OCI-LY3 (cell line): ENCODE data around the gene NRXN3.

Experiments
- H2AFZ ChIP-seq: fragments of 200-600, 300-600 bp; shearing (Covaris generic); 2 replicates; pipeline ENCODE4 v1.6.0; 2014; ENCODE audit warnings: antibody characterized with exemption, low read depth, low read length
- H3K27ac ChIP-seq: fragments of 200-600, 300-600 bp; sonication (generic); 2 replicates; pipeline ENCODE4 v1.5.1; 2014; ENCODE audit warnings: mild to moderate bottlenecking, low read length, moderate library complexity, mixed read lengths
- H3K27me3 ChIP-seq: fragments of 200-600, 300-600 bp; sonication (generic); 2 replicates; pipeline ENCODE4 v1.6.1; 2014; ENCODE audit warnings: low read depth, low read length, mixed read lengths
- H3K36me3 ChIP-seq: fragments of 200-600, 300-600 bp; sonication (generic); replicated peaks from 2 replicates; pipeline ENCODE3; 2014; ENCODE audit warnings: low read depth, low read length, mixed read lengths
- H3K4me1 ChIP-seq: fragments of 300-600, 200-600 bp; sonication (generic); 2 replicates; pipeline ENCODE4 v1.6.1; 2014; ENCODE audit warnings: low read length, mixed read lengths
- H3K4me2 ChIP-seq: fragments of 200-600, 300-600 bp; sonication (generic); 2 replicates; pipeline ENCODE4 v1.6.1; 2014; ENCODE audit warnings: low read length, mixed read lengths
- H3K4me3 ChIP-seq: fragments of 300-600, 200-600 bp; sonication (generic); 2 replicates; pipeline ENCODE4 v1.5.1; 2014; ENCODE audit warnings: antibody characterized with exemption, mild to moderate bottlenecking, low read length, moderate library complexity
- H3K79me2 ChIP-seq: fragments of 300-600, 200-600 bp; shearing (Covaris generic); 2 replicates; pipeline ENCODE4 v1.6.1; 2014; ENCODE audit warnings: mild to moderate bottlenecking, low read length, mixed read lengths
- H3K9ac ChIP-seq: fragments of 300-600, 200-600 bp; shearing (Covaris generic); 2 replicates; pipeline ENCODE4 v1.6.0; 2014; ENCODE audit warnings: mild to moderate bottlenecking, low read length, moderate library complexity
- H3K9me3 ChIP-seq: fragments of 200-600, 300-600 bp; shearing (Covaris generic); 2 replicates; pipeline ENCODE4 v1.6.1; 2014; ENCODE audit warnings: low read length, mixed read lengths; ENCODE audit not compliant: insufficient read depth
- H4K20me1 ChIP-seq: fragments of 200-600, 300-600 bp; sonication (generic); 2 replicates; pipeline ENCODE4 v1.6.1; 2016; ENCODE audit warnings: low read length, mixed read lengths; ENCODE audit not compliant: insufficient read depth
- EZH2phosphoT487 ChIP-seq: fragments of 200-600 bp; shearing (Covaris generic); IDR thresholded peaks from 2 replicates; pipeline ENCODE4 v1.6.1; 2018; ENCODE audit warnings: antibody characterized with exemption, mixed run types, low read depth
- TF ChIP-seq, protein P1 (sequence below): fragments of 200-600, 300-600 bp; sonication (generic); IDR thresholded peaks from 2 replicates; pipeline ENCODE4 v1.5.1; 2014; ENCODE audit warnings: antibody characterized with exemption, low read length, low read depth

NRXN3 gene

DNA sequence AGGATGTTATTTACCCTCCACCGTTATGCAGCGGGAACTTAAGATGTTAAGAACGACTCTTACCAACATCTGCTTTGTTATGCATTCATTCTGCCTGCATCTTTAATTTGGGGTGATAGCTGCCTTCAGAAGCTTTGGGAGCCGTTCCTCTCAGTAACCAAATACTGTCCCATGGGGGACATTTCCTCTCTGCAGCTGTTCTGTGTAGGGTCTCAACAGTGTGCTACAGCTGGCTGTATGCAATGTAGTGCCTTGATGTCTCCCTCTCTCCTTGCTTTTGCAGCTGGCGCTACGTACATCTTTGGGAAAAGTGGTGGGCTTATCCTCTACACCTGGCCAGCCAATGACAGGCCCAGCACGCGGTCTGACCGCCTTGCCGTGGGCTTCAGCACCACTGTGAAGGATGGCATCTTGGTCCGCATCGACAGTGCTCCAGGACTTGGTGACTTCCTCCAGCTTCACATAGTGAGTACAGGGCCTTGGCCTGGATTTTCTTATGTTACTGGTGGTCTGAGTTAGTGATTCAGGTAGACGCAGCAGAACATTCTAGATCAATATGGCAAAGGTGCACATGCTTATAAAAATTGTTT is 1296.9 kb downstream of the NRXN3 start:
- Histone ChIP-seq H3K9ac (no peak overlapping the region), H3K4me2 (no peak overlapping the region), H3K9me3 (no peaks in the 10 kb centered on the region), H3K4me1 (no peaks in the 10 kb centered on the region), H3K27me3 (no peaks in the 10 kb centered on the region), H4K20me1 (no peaks in the 10 kb centered on the region), H3K4me3 (no peak overlapping the region), H2AFZ (no peak overlapping the region), H3K27ac (no peak overlapping the region), H3K79me2 (no peaks in the 10 kb centered on the region), H3K36me3 (no peaks in the 10 kb centered on the region)
- no peak for TF ChIP-seq EZH2phosphoT487
- TF ChIP-seq, protein P1, sequence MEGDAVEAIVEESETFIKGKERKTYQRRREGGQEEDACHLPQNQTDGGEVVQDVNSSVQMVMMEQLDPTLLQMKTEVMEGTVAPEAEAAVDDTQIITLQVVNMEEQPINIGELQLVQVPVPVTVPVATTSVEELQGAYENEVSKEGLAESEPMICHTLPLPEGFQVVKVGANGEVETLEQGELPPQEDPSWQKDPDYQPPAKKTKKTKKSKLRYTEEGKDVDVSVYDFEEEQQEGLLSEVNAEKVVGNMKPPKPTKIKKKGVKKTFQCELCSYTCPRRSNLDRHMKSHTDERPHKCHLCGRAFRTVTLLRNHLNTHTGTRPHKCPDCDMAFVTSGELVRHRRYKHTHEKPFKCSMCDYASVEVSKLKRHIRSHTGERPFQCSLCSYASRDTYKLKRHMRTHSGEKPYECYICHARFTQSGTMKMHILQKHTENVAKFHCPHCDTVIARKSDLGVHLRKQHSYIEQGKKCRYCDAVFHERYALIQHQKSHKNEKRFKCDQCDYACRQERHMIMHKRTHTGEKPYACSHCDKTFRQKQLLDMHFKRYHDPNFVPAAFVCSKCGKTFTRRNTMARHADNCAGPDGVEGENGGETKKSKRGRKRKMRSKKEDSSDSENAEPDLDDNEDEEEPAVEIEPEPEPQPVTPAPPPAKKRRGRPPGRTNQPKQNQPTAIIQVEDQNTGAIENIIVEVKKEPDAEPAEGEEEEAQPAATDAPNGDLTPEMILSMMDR = no peak

DNA sequence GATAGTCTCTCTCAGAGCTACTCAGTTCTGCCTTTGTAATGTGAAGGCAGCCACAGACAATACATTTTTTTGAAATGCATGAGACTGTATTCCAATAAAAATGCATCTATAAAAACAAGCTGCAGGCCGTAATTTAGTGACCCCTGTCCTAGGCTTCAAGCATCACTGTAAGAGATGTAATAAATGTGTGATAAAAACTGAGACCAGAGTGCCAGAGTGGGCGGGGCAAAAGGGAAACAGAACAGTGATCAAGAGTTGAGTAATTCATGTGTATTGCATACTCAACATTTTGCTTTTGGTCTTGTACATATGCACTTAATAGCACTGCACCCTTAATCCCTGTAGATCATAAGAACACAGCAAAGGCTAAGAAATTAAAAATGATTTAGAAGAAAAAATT is 1297.7 kb downstream of the NRXN3 start:
- H3K27me3 ChIP-seq = no peaks in the 10 kb centered on the region
- H3K36me3 ChIP-seq = no peaks in the 10 kb centered on the region
- H4K20me1 ChIP-seq = no peaks in the 10 kb centered on the region
- H3K27ac ChIP-seq = no peak overlapping the region
- no peak overlapping the region for H3K4me3 ChIP-seq
- H2AFZ ChIP-seq = no peak overlapping the region
- H3K4me1 ChIP-seq = no peaks in the 10 kb centered on the region
- no peaks in the 10 kb centered on the region for H3K9me3 ChIP-seq
- H3K9ac ChIP-seq = no peak overlapping the region
- H3K4me2 ChIP-seq = no peak overlapping the region
- H3K79me2 ChIP-seq = no peaks in the 10 kb centered on the region
- no peak for TF ChIP-seq EZH2phosphoT487
- TF ChIP-seq, protein P1 = no peak

DNA sequence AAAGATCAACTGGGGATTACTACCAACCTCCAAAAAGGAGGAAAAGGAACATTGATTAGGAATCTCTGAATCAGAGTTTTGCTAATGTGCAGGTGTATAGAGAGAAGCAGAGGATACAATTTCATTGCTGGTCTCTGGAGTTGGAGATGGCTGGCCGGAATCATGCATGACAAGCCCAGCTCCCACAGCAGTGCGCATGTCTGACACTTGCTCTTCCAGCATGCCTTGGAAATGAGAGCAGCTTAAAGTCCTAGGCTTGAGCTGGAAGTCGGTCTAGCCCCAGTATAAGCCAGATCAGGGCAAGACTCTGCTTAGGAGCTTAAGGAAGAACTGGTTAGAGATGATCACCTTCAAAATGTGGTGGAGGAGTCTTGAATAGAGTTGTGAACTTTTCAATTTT is 1298.3 kb downstream of the NRXN3 start:
- H3K4me2 ChIP-seq = no peak overlapping the region
- no peaks in the 10 kb centered on the region for H3K4me1 ChIP-seq
- H3K9ac ChIP-seq = no peak overlapping the region
- no peaks in the 10 kb centered on the region for H3K9me3 ChIP-seq
- H3K36me3 ChIP-seq = no peaks in the 10 kb centered on the region
- no peaks in the 10 kb centered on the region for H3K27me3 ChIP-seq
- no peak overlapping the region for H3K4me3 ChIP-seq
- H2AFZ ChIP-seq = no peak overlapping the region
- H4K20me1 ChIP-seq = no peaks in the 10 kb centered on the region
- no peak for TF ChIP-seq EZH2phosphoT487
- TF ChIP-seq, protein P1 = no peak
- H3K27ac ChIP-seq = no peak overlapping the region
- no peaks in the 10 kb centered on the region for H3K79me2 ChIP-seq

DNA sequence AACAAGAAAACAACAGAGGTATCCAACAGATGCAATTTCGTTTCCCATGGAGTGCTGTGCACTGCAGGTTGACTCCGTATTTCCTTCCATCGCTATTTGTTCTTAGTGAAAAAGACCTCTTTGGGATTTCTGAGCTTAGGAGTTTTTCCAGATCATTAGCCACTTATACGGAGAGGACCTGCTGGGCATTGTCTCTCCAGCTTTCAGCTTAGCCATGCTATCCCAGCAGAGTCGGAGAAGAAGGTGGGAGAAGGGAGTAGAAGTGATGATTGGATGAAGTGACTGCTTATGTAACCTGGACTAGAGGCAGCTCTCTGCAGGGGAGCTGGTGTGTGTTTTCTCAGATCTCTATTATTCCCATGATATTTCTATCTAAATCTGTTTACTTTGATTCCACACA is 1303.5 kb downstream of the NRXN3 start:
- H3K9me3 ChIP-seq = no peaks in the 10 kb centered on the region
- no peaks in the 10 kb centered on the region for H3K79me2 ChIP-seq

More for the DNA sequence above, 1303.5 kb downstream of the NRXN3 start:
- no peak overlapping the region for H2AFZ ChIP-seq
- no peak overlapping the region for H3K4me2 ChIP-seq
- H3K4me3 ChIP-seq = no peak overlapping the region
- H4K20me1 ChIP-seq = no peaks in the 10 kb centered on the region
- no peak for TF ChIP-seq EZH2phosphoT487
- H3K27me3 ChIP-seq = no peaks in the 10 kb centered on the region
- H3K27ac ChIP-seq = no peak overlapping the region
- no peak overlapping the region for H3K9ac ChIP-seq
- no peaks in the 10 kb centered on the region for H3K36me3 ChIP-seq
- H3K4me1 ChIP-seq = no peaks in the 10 kb centered on the region
